NCI-H446 (cell line): ENCODE measurements around the gene RBX1.

Experiments used
- DNase-seq, 2 experiments: peaks; one replicate each; lab custom pipeline; 2025; lab: John Stamatoyannopoulos, UW

Gene RBX1

DNA sequence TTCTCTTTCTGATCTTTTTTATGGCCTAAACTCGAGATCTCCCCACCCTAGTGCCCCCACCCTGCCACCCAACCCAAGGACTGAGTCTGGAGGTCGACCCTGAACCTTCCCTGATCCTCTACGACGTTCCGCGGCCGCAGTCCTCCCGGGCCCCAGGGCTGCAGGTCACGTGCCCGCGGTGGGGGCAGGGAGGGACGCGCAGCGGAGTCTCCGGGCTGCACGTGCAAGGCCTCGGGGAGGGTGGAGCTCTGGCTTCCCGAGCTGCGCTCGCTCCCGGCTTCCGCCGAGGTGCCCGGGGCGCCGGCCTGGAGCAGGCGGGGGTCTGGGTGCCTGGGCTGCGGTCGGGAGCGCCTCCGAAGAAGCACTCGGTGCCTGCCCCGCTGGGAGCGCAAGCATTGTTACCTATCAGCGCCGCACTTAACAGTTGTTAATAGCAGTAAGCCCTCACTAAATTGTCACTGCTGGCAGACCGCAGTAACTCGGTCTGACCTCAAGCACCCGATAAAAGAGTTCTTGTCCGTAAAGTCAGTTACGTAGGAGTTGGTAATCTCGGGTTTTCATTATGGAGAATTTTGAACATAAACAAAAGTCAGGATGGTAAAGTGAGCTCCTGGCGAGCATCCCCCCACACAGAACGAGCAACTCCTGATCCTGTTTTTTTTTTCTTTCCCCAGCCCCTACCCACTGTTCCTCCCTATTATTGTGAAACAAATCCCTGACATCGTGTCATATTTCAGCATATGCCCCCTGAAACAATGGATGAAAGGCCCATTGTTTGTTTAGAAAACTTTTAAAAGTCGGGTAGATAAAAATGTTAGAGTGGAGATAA lies 71.5 kb downstream of the RBX1 start:
- no peak for DNase-seq
